KMS-11 (cell line): ENCODE measurements around the gene PITX1.

Source experiments
- H2AFZ ChIP-seq: fragments of 200-600 bp; sonication (generic); 2 replicates; pipeline ENCODE4 v1.6.1; 2016; ENCODE audit warnings: antibody characterized with exemption, mixed run types, low read depth
- H3K27ac ChIP-seq: fragments of 200-600 bp; sonication (generic); 2 replicates; pipeline ENCODE4 v1.6.1; 2016; ENCODE audit warnings: mild to moderate bottlenecking, mixed run types
- H3K27me3 ChIP-seq: fragments of 200-600 bp; sonication (generic); 2 replicates; pipeline ENCODE4 v1.6.1; 2017; ENCODE audit warnings: mild to moderate bottlenecking, low read depth, mixed run types, moderate library complexity; ENCODE audit not compliant: insufficient read depth
- H3K36me3 ChIP-seq: fragments of 200-600 bp; sonication (generic); 2 replicates; pipeline ENCODE4 v1.6.1; 2017; ENCODE audit warnings: mild to moderate bottlenecking, mixed run types; ENCODE audit not compliant: insufficient read depth
- H3K4me1 ChIP-seq: fragments of 200-600 bp; sonication (generic); 2 replicates; pipeline ENCODE4 v1.6.1; 2016; ENCODE audit warnings: mild to moderate bottlenecking, low read depth, mixed run types; ENCODE audit not compliant: poor library complexity, severe bottlenecking
- H3K4me2 ChIP-seq: fragments of 200-600 bp; sonication (generic); 2 replicates; pipeline ENCODE4 v1.7.0; 2016; ENCODE audit warnings: mild to moderate bottlenecking, mixed run types
- H3K4me3 ChIP-seq: fragments of 200-600 bp; sonication (generic); IDR thresholded peaks from 2 replicates; pipeline ENCODE4 v1.6.1; 2017; ENCODE audit warnings: low read depth, low read length, mixed read lengths; ENCODE audit not compliant: insufficient read depth
- H3K79me2 ChIP-seq: fragments of 200-600 bp; sonication (generic); 2 replicates; pipeline ENCODE4 v1.6.1; 2016; ENCODE audit warnings: low read depth, mixed run types; ENCODE audit not compliant: insufficient read depth
- H3K9ac ChIP-seq: fragments of 200-600 bp; sonication (generic); 2 replicates; pipeline ENCODE4 v1.6.1; 2016; ENCODE audit warnings: mild to moderate bottlenecking, mixed run types
- H4K20me1 ChIP-seq: fragments of 200-600 bp; sonication (generic); 2 replicates; pipeline ENCODE4 v1.6.1; 2016; ENCODE audit warnings: mild to moderate bottlenecking, mixed run types; ENCODE audit not compliant: insufficient read depth
- TF ChIP-seq, protein P1 (sequence below): fragments of 200-600 bp; sonication (generic); conservative IDR thresholded peaks from 2 replicates; pipeline ENCODE4 v1.6.1; 2017; ENCODE audit warnings: low read depth, mild to moderate bottlenecking, antibody characterized with exemption, low read length, moderate library complexity, mixed read lengths

Gene PITX1

DNA sequence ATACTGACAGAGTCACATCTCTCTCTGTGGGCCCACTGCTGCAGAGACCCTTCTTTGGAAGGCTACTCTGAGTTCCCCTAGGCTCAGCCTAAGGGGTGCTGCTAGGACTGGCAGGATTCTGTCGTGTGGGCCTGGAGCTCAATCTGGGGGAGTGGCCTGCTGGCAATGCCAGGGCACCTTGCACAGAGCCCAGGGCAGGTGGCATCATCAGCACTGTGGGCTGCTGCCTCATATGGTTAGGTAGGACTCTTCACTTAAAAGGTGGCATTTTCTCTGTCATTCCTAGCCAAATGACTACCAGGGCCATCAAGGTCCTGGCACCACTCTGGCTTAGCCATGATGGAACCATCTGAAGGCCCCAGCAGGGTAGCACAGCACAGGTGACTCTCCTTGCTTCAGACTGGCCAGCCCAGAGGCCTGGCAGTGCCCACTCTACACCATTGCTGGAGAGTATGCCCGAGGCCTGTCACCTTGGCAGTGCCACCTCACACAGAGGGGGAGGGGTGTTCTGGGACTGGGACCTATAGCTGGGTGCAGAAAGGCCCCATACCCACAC is 21.9 kb downstream of the PITX1 start:
- Histone ChIP-seq H2AFZ (no peak overlapping the region), H3K4me2 (no peak overlapping the region), H4K20me1 (no peaks in the 10 kb centered on the region), H3K27ac (no peak overlapping the region), H3K4me3 (no peak overlapping the region), H3K27me3 (no peaks in the 10 kb centered on the region), H3K4me1 (no peaks in the 10 kb centered on the region), H3K9ac (no peak overlapping the region), H3K79me2 (no peaks in the 10 kb centered on the region), H3K36me3 (no peaks in the 10 kb centered on the region)
- TF ChIP-seq, protein P1, sequence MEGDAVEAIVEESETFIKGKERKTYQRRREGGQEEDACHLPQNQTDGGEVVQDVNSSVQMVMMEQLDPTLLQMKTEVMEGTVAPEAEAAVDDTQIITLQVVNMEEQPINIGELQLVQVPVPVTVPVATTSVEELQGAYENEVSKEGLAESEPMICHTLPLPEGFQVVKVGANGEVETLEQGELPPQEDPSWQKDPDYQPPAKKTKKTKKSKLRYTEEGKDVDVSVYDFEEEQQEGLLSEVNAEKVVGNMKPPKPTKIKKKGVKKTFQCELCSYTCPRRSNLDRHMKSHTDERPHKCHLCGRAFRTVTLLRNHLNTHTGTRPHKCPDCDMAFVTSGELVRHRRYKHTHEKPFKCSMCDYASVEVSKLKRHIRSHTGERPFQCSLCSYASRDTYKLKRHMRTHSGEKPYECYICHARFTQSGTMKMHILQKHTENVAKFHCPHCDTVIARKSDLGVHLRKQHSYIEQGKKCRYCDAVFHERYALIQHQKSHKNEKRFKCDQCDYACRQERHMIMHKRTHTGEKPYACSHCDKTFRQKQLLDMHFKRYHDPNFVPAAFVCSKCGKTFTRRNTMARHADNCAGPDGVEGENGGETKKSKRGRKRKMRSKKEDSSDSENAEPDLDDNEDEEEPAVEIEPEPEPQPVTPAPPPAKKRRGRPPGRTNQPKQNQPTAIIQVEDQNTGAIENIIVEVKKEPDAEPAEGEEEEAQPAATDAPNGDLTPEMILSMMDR, result no peak

DNA sequence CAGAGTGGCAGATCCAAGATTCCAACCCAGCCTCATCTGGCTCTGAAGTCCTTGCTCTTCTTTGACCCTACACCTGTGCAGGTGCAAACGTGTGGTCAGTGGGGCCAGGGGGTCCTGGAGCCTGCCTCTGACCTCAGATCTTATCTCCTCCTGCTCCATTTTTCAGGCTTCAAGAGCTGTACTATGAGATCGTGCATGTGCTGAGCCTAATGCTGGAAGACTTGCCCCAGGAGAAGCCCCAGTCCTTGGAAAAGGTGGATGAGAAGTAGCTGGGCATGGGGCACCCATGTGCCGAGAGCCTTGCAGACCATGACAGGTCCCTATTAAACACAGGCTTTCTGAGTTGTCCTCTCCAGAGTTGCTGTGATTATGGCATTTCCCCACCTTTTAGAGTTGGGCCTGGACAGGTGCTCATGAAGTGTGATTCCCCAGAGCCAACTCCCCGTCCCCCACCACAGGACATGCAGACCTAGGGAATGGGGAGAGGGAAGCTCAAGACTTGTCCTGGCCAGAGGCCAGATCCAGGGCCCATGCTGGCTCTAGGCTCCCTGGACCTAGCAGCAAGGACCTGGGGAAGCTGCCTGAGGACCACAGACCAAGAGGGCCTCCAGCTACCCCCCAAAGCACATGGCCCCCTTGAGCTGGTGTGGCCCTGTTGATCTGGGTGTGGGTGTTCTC is 22.5 kb downstream of the PITX1 start:
- Histone ChIP-seq H3K27me3 (no peaks in the 10 kb centered on the region), H3K4me1 (no peaks in the 10 kb centered on the region), H3K4me3 (no peak overlapping the region), H3K79me2 (no peaks in the 10 kb centered on the region), H2AFZ (no peak overlapping the region), H3K9ac (no peak overlapping the region), H3K27ac (no peak overlapping the region), H4K20me1 (no peaks in the 10 kb centered on the region), H3K4me2 (no peak overlapping the region), H3K36me3 (no peaks in the 10 kb centered on the region)
- TF ChIP-seq, protein P1, result no peak

DNA sequence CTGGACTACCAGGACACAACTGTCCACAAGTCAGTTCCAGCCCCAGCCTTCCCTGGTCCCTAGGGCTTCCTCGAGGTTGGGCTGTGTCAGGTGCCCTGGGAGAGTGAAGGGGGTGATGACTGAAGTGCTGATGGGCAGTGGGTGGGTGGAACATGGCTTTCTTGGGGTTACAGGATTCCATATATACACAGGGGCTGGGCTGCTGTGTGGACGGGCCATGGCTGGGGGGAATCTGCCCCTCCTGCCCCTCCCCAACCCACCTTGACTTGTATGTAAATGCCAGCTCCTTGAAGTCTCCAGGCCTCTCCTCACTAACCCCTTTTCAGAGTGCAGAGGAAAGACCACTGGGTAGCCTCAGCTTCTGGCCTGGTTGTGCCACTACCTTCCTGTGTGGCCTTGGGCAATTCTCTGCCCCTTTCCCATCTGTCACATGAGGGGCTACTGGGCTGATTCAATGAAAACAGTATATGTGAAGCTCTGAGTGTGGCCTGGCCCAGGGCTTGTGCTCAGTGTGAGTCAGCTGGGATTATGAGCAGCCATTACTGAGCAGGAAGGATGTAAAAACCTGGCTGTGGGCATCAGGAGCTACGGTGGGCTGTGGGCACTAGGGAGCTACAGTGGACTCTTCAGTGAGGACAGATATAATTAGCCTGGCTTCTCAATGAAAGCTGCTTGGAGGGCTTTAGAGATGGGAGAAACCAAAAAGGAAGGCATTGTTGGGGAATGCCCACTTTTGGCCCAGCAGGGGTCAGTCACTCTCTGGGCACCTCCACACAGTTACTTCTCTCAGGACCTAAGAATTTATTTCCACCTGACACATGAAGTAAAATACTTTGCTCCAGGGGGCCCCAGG is 23.3 kb downstream of the PITX1 start:
- Histone ChIP-seq H3K4me1 (no peaks in the 10 kb centered on the region), H3K4me2 (no peak overlapping the region), H3K27me3 (no peaks in the 10 kb centered on the region), H3K4me3 (no peak overlapping the region), H3K79me2 (no peaks in the 10 kb centered on the region), H4K20me1 (no peaks in the 10 kb centered on the region), H2AFZ (no peak overlapping the region), H3K27ac (no peak overlapping the region), H3K36me3 (no peaks in the 10 kb centered on the region), H3K9ac (no peak overlapping the region)
- TF ChIP-seq, protein P1, result no peak

DNA sequence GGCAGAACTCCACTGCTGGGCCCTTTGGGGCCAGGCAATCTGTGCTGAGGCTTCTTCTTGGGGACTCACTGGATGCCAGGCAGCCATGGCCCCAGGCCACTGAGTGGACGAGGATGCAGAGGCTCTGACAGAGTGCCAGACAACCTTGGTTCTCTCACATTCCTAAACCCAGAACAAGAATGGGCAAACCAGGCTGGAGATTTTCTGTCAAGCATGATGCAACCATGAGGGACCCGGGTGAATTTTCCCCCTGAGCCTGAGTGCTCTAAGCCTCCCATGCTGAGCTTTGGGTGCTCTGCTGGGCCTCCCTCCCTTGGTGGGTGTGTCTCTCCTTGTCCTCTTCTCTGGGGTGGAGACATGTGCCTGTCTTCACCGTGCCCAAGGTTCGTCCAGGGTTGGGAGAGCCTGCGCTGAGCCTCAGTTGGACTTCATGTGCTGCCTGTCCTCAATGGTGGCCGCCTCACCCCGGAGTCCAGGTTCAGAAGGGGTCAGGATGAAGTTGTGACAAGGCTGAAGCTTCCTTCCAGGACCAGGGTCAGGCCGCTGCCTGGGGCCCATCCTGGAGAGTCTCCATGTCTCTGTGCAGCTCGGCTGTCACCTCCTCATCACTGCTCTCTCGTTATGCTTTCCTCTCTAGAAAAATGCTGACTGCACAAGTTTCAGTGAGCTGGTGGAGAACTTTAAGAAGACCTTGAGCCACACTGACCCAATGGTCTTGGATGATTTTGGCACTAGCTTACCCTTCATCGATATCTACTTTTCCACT is 24.1 kb downstream of the PITX1 start:
- no peak overlapping the region for H3K4me2 ChIP-seq
- no peak overlapping the region for H3K4me3 ChIP-seq
- TF ChIP-seq, protein P1, result no peak
- no peak overlapping the region for H2AFZ ChIP-seq
- no peaks in the 10 kb centered on the region for H3K36me3 ChIP-seq
- no peaks in the 10 kb centered on the region for H3K27me3 ChIP-seq
- H3K79me2 ChIP-seq, result no peaks in the 10 kb centered on the region
- H3K27ac ChIP-seq, result no peak overlapping the region
- H3K4me1 ChIP-seq, result no peaks in the 10 kb centered on the region
- no peak overlapping the region for H3K9ac ChIP-seq
- no peaks in the 10 kb centered on the region for H4K20me1 ChIP-seq
